GM21390 (cell line): ENCODE data around the gene EXOC6.

Experiments
- ATAC-seq: cut with Tn5 transposase; IDR thresholded peaks from one replicate; pipeline ENCODE4 v1.9.1; 2021; ENCODE audit not compliant: unreplicated experiment

Gene EXOC6

GRCh38 chr10:93063144-93063976, 215.0 kb downstream of the EXOC6 start:
- ATAC-seq: no peak

GRCh38 chr10:93063977-93064660, 215.8 kb downstream of the EXOC6 start:
- ATAC-seq: no peak

- ATAC-seq: no peak
These were observed 216.7 kb downstream of the EXOC6 start for GRCh38 chr10:93064874-93065660.

GRCh38 chr10:93065675-93066543, 217.6 kb downstream of the EXOC6 start:
- no peak for ATAC-seq

- no peak for ATAC-seq
These were observed 218.2 kb downstream of the EXOC6 start for GRCh38 chr10:93066544-93066913.

- no peak for ATAC-seq
These were observed 219.4 kb downstream of the EXOC6 start for GRCh38 chr10:93067443-93068365.

- ATAC-seq: no peak
These were observed 220.3 kb downstream of the EXOC6 start for GRCh38 chr10:93068411-93069244.

GRCh38 chr10:93069245-93069561, 220.9 kb downstream of the EXOC6 start:
- no peak for ATAC-seq

- no peak for ATAC-seq
These were observed 222.3 kb downstream of the EXOC6 start for GRCh38 chr10:93070378-93071176.

- ATAC-seq: no peak
These were observed 222.8 kb downstream of the EXOC6 start for GRCh38 chr10:93071177-93071472.

- no peak for ATAC-seq
These were observed 223.4 kb downstream of the EXOC6 start for GRCh38 chr10:93071674-93072224.

- no peak for ATAC-seq
These were observed 223.9 kb downstream of the EXOC6 start for GRCh38 chr10:93072225-93072712.

- ATAC-seq: no peak
These were observed 224.6 kb downstream of the EXOC6 start for GRCh38 chr10:93072713-93073538.

GRCh38 chr10:93073539-93074146, 225.3 kb downstream of the EXOC6 start, which contains the start of gene CYP26A1:
CYP26A1 (plus strand) TSS chr10:93073893; CDS start chr10:93073935, 42 bp downstream.
- no peak for ATAC-seq

- ATAC-seq: no peak
These were observed 225.9 kb downstream of the EXOC6 start for GRCh38 chr10:93074147-93074596.
